WTC11 (cell line): ENCODE results near the gene GSTM4. TPM values are rescaled to one million over a fixed set of nuclear protein-coding genes. Genes with fewer than 3 reads are reported as not detected.
"Not testable (repeated sequence)": the region's sequence is repeated elsewhere in the genome, so short reads cannot be mapped to it uniquely, and the experiment has no call there.

Source experiments
- ATAC-seq: fragments of 200-7000 bp; cut with Tn5 transposase; 2 replicates; pipeline ENCODE4 v1.10.0; 2021; ENCODE audit warnings: mild to moderate bottlenecking, moderate library complexity
- CTCF ChIA-PET: fragments of 300-600 bp; sonication (Branson Sonifier 250); formaldehyde crosslinking; loops from one replicate; lab custom pipeline; 2021; ENCODE audit warnings: antibody characterized with exemption; lab: Charles Lee
- POLR2A ChIA-PET: fragments of 350-600 bp; sonication (Branson Sonifier 250); formaldehyde crosslinking; loops from one replicate; lab custom pipeline; 2021; ENCODE audit warnings: antibody characterized with exemption; lab: Charles Lee
- DNase-seq: peaks from one replicate; pipeline ENCODE4 v3.0.0; 2021; ENCODE audit warnings: low spot score
- H3K27ac Mint-ChIP-seq: 2 replicates; pipeline ENCODE4 v1.8.0; 2021; ENCODE audit warnings: mixed read lengths
- H3K27me3 Mint-ChIP-seq: 2 replicates; pipeline ENCODE4 v1.8.0; 2021; ENCODE audit warnings: low read depth, mild to moderate bottlenecking, moderate library complexity, mixed read lengths
- H3K36me3 Mint-ChIP-seq: 2 replicates; pipeline ENCODE4 v1.8.0; 2021; ENCODE audit warnings: mixed read lengths
- H3K4me1 Mint-ChIP-seq: 2 replicates; pipeline ENCODE4 v1.8.0; 2022; ENCODE audit warnings: mixed read lengths
- H3K4me3 Mint-ChIP-seq: 2 replicates; pipeline ENCODE4 v1.8.0; 2021; ENCODE audit warnings: mild to moderate bottlenecking, moderate library complexity, mixed read lengths
- H3K9me3 Mint-ChIP-seq: 2 replicates; pipeline ENCODE4 v1.8.0; 2021; ENCODE audit warnings: mixed read lengths
- total RNA-seq: library from RNA; stranded (reverse); gene quantifications from 3 replicates; pipeline ENCODE4 v1.2.3, GENCODE V29; 2021
- TF ChIP-seq, protein P1 (sequence below): fragments of 250-450 bp; sonication (Bioruptor Pico); IDR thresholded peaks from 2 replicates; pipeline ENCODE4 v1.9.0; 2021; ENCODE audit warnings: mild to moderate bottlenecking, borderline replicate concordance
- TF ChIP-seq, protein P2 (sequence below): sonication (generic); formaldehyde crosslinking; IDR thresholded peaks from 2 replicates; pipeline ENCODE4 v1.8.0; 2023; ENCODE audit warnings: mild to moderate bottlenecking, missing genetic modification reagents

Gene GSTM4
- total RNA-seq, 1 experiment from 2014 or later: 16.7 TPM

DNA sequence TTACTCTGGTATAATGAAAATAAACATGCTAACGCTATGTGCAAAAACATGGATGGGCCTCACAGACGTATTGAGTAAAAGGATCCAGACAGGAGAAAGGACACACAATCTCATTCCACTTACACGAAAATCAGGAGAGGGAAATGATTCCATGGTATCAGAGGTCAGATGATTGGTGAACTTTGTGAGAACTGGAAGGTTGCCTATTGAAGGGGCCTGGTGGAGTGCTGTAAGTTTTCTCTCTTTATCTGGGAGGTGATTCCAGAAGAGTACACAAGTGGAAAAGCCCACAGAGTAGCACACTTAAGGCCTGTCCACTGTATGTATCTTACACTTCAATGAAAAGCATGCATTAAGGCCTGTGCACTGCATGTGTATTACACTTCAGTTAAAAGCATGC lies 21.6 kb downstream of the GSTM4 start (continued):
- TF ChIP-seq, protein P1, sequence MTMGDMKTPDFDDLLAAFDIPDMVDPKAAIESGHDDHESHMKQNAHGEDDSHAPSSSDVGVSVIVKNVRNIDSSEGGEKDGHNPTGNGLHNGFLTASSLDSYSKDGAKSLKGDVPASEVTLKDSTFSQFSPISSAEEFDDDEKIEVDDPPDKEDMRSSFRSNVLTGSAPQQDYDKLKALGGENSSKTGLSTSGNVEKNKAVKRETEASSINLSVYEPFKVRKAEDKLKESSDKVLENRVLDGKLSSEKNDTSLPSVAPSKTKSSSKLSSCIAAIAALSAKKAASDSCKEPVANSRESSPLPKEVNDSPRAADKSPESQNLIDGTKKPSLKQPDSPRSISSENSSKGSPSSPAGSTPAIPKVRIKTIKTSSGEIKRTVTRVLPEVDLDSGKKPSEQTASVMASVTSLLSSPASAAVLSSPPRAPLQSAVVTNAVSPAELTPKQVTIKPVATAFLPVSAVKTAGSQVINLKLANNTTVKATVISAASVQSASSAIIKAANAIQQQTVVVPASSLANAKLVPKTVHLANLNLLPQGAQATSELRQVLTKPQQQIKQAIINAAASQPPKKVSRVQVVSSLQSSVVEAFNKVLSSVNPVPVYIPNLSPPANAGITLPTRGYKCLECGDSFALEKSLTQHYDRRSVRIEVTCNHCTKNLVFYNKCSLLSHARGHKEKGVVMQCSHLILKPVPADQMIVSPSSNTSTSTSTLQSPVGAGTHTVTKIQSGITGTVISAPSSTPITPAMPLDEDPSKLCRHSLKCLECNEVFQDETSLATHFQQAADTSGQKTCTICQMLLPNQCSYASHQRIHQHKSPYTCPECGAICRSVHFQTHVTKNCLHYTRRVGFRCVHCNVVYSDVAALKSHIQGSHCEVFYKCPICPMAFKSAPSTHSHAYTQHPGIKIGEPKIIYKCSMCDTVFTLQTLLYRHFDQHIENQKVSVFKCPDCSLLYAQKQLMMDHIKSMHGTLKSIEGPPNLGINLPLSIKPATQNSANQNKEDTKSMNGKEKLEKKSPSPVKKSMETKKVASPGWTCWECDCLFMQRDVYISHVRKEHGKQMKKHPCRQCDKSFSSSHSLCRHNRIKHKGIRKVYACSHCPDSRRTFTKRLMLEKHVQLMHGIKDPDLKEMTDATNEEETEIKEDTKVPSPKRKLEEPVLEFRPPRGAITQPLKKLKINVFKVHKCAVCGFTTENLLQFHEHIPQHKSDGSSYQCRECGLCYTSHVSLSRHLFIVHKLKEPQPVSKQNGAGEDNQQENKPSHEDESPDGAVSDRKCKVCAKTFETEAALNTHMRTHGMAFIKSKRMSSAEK (CRISPR knock-in tag): no peak
- TF ChIP-seq, protein P2, sequence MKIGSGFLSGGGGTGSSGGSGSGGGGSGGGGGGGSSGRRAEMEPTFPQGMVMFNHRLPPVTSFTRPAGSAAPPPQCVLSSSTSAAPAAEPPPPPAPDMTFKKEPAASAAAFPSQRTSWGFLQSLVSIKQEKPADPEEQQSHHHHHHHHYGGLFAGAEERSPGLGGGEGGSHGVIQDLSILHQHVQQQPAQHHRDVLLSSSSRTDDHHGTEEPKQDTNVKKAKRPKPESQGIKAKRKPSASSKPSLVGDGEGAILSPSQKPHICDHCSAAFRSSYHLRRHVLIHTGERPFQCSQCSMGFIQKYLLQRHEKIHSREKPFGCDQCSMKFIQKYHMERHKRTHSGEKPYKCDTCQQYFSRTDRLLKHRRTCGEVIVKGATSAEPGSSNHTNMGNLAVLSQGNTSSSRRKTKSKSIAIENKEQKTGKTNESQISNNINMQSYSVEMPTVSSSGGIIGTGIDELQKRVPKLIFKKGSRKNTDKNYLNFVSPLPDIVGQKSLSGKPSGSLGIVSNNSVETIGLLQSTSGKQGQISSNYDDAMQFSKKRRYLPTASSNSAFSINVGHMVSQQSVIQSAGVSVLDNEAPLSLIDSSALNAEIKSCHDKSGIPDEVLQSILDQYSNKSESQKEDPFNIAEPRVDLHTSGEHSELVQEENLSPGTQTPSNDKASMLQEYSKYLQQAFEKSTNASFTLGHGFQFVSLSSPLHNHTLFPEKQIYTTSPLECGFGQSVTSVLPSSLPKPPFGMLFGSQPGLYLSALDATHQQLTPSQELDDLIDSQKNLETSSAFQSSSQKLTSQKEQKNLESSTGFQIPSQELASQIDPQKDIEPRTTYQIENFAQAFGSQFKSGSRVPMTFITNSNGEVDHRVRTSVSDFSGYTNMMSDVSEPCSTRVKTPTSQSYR: no peak

DNA sequence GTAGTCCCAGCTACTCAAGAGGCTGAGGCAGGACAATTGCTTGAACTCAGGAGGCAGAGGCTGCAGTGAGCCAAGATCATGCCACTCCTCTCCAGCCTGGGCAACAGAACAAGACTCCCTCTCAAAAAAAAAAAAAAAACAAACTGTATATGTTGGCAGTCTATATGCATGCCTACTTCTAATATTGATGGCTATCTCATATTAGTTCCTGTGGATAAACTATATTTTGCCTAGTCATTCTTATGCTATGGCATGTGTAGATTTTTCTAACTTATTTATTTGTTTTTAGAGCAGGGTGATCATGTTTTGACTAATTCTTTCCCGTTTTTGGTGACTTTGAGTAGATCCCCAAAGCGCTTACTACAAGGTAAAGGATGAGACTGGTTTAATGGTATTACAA lies 22.7 kb downstream of the GSTM4 start:
- CTCF ChIA-PET, H3K4me3 Mint-ChIP-seq, DNase-seq, H3K36me3 Mint-ChIP-seq, H3K9me3 Mint-ChIP-seq, POLR2A ChIA-PET, H3K27ac Mint-ChIP-seq, ATAC-seq, H3K27me3 Mint-ChIP-seq, H3K4me1 Mint-ChIP-seq: not testable (repeated sequence)

DNA sequence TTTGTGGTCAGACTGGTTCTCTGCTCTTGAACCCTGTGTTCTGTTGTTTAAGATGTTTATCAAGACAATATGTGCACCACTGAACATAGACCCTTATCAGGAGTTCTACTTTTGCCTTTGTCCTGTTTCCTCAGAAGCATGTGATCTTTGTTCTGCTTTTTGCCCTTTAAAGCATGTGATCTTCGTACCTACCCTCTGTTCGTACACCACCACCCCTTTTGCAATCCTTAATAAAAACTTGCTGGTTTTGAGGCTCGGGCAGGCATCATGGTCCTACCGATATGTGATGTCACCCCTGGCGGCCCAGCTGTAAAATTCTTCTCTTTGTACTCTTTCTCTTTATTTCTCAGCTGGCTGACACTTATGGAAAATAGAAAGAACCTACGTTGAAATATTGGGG lies 28.9 kb downstream of the GSTM4 start:
- POLR2A ChIA-PET, H3K27ac Mint-ChIP-seq: not testable (repeated sequence)

DNA sequence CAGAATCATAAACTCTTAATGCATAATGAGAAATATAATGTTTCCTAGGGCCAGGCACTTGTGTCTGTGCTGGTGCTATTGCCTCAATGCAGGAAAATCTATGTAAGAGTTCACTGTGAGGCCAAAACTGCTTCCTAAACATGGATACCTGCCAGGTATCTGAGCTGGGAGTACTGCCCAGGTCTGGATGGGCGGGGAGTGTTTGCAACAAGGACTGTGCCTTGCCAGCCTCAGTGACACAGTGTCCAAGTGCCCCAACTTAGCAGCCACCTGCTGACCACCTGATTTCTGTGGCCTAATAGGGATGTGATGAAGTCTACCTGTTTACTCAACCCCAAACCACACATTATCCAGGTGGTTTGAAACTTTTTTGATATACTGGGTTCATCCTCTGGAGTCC lies 29.5 kb downstream of the GSTM4 start:
- H3K36me3 Mint-ChIP-seq, CTCF ChIA-PET, H3K9me3 Mint-ChIP-seq, H3K4me3 Mint-ChIP-seq, DNase-seq, H3K4me1 Mint-ChIP-seq, ATAC-seq, H3K27ac Mint-ChIP-seq, POLR2A ChIA-PET, H3K27me3 Mint-ChIP-seq: not testable (repeated sequence)

More for the DNA sequence above, 28.9 kb downstream of the GSTM4 start:
- H3K4me3 Mint-ChIP-seq, ATAC-seq, H3K27me3 Mint-ChIP-seq, H3K9me3 Mint-ChIP-seq, CTCF ChIA-PET, DNase-seq, H3K36me3 Mint-ChIP-seq, H3K4me1 Mint-ChIP-seq: not testable (repeated sequence)

DNA sequence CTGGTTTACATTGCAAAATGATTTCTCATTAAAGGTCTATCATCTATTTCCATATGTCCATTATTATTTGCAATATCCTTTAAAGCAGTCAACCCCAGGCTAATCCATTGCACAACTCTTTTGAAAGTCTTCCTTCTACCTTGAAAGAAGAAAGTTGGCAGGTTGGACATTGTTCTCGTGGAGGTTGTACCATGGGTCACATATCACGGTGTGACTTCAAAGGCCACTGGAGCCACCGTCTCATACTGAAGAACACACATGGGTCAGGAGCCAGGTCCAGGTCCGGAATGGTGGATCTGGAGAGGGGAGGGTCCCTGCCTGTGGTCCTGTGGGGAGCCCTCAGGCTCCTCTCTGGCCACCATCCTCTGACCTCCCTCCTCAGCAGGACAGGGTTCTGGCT lies 30.0 kb downstream of the GSTM4 start:
- DNase-seq, POLR2A ChIA-PET, H3K4me1 Mint-ChIP-seq, CTCF ChIA-PET, H3K9me3 Mint-ChIP-seq, H3K27me3 Mint-ChIP-seq, ATAC-seq, H3K36me3 Mint-ChIP-seq, H3K4me3 Mint-ChIP-seq, H3K27ac Mint-ChIP-seq: not testable (repeated sequence)

DNA sequence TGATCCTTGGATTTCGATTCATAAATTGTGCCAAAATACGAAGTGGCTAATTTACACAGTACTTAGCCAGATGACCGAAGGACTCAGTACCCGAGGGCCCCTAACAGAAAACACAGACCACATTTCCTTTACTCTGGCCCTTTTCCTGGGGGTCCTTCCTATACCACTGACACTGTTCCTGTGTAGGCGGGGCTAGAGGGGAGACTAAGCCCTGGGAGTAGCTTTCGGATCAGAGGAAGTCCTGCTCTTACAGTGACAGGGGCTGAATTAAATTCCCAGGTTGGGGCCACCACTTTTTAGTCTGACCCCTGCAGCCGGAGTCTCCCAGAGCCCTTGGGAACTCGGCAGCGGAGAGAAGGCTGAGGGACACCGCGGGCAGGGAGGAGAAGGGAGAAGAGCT lies 31.2 kb downstream of the GSTM4 start:
- H3K36me3 Mint-ChIP-seq, H3K27ac Mint-ChIP-seq, CTCF ChIA-PET, H3K27me3 Mint-ChIP-seq, ATAC-seq, H3K9me3 Mint-ChIP-seq, POLR2A ChIA-PET, H3K4me3 Mint-ChIP-seq, H3K4me1 Mint-ChIP-seq, DNase-seq: not testable (repeated sequence)
